Measurements from ENCODE around the gene C7orf33. TPM values are rescaled to one million over a fixed set of nuclear protein-coding genes. Genes with fewer than 3 reads are reported as not detected.

C7orf33 gene
- total RNA-seq, 1 experiment from 2014 or later: not detected

DNA sequence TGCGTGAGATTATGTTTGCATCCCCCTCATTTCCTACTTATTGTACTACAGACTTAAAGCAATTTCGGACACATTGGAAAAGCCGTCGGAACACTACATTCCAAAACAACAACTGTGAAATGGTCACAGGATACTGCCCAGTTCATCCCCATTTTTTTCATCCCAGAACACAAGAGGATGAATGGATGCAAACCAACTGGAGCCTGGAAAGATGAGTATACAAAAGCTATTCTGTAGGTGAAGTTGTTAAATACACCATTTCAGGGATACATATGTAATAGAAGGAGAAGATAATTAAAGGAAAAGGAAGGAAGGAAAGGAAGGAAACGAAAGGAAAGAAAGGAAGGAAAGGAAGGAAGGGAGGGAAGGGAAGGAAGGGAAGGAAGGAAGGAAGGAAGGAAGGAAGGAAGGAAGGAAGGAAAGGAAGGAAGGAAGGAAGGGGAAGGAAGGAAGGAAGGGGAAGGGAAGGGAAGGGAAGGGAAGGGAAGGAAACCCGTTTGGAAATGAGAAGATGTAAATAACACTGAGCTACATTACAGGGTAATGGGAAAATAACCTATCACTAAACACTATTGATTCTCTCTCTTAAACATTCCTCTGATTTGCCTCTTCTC is 48.6 kb upstream of the C7orf33 start (continued):
- TF ChIP-seq, protein P1, sequence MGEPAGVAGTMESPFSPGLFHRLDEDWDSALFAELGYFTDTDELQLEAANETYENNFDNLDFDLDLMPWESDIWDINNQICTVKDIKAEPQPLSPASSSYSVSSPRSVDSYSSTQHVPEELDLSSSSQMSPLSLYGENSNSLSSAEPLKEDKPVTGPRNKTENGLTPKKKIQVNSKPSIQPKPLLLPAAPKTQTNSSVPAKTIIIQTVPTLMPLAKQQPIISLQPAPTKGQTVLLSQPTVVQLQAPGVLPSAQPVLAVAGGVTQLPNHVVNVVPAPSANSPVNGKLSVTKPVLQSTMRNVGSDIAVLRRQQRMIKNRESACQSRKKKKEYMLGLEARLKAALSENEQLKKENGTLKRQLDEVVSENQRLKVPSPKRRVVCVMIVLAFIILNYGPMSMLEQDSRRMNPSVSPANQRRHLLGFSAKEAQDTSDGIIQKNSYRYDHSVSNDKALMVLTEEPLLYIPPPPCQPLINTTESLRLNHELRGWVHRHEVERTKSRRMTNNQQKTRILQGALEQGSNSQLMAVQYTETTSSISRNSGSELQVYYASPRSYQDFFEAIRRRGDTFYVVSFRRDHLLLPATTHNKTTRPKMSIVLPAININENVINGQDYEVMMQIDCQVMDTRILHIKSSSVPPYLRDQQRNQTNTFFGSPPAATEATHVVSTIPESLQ (CRISPR knock-in tag; IDR thresholded peaks at IDR 0.05): no peak

DNA sequence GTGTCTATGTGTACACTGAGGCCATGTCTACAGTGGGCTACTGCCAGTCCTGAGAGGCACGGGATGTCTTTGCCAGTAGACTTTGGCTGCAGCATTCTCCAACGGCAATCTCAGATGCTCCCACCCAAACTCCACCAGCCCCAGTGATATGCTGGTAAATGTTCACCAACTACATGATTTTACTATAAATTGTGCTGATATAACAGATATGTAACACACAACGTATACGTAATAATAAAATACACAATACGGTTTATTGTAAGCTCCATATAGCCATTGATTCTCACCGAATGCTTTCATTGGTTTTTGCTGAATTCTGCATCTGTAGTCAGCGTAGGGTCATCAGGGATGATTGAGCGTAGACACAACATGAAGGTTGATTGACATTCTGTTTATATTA is 47.3 kb upstream of the C7orf33 start:
- ChIA-PET POLR2A (no interaction called here), CTCF (interaction anchor here (0.5 to 1.5 kb wide), 2 partner anchors 85 to 385 kb away, joined by 3 to 4 read pairs; no protein-coding TSS in a partner anchor)
- DNase-seq (ENCODE audit: low spot score) (no peak), ATAC-seq (no peak)
- Mint-ChIP-seq H3K27me3 (ENCODE audit: low read depth) (no peaks in the 10 kb centered on the region), H3K4me1 (no peaks in the 10 kb centered on the region), H3K9me3 (0 out of 2 replicates have a peak, but pooled peaks cover 4% of the 10 kb centered on the region), H3K27ac (no peak overlapping the region), H3K36me3 (no peaks in the 10 kb centered on the region), H3K4me3 (no peak overlapping the region)
- TF ChIP-seq SMAD4 (CRISPR knock-in tag; IDR thresholded peaks at IDR 0.05) (no peak), AR (CRISPR knock-in tag; IDR thresholded peaks at IDR 0.05) (no peak), ZSCAN18 (CRISPR knock-in tag; IDR thresholded peaks at IDR 0.05) (no peak)

GRCh38 chr7:148545172-148545571 is 45.4 kb upstream of the C7orf33 start:
- Mint-ChIP-seq H3K4me1 (no peaks in the 10 kb centered on the region), H3K27ac (no peak overlapping the region), H3K36me3 (no peaks in the 10 kb centered on the region), H3K27me3 (ENCODE audit: low read depth) (no peaks in the 10 kb centered on the region), H3K4me3 (no peak overlapping the region), H3K9me3 (0 out of 2 replicates have a peak, but pooled peaks cover 4% of the 10 kb centered on the region)
- no peak for ATAC-seq
- DNase-seq (ENCODE audit: low spot score): no peak
- ChIA-PET POLR2A (no interaction called here), CTCF (no interaction called here)
- TF ChIP-seq ERG (CRISPR knock-in tag; IDR thresholded peaks at IDR 0.05) (no peak), ZBTB43 (CRISPR knock-in tag; IDR thresholded peaks at IDR 0.05) (no peak), ZNF532 (CRISPR knock-in tag; IDR thresholded peaks at IDR 0.05; ENCODE audit: borderline replicate concordance) (no peak), IRF1 (CRISPR knock-in tag; IDR thresholded peaks at IDR 0.05) (no peak)
- TF ChIP-seq, protein P2, sequence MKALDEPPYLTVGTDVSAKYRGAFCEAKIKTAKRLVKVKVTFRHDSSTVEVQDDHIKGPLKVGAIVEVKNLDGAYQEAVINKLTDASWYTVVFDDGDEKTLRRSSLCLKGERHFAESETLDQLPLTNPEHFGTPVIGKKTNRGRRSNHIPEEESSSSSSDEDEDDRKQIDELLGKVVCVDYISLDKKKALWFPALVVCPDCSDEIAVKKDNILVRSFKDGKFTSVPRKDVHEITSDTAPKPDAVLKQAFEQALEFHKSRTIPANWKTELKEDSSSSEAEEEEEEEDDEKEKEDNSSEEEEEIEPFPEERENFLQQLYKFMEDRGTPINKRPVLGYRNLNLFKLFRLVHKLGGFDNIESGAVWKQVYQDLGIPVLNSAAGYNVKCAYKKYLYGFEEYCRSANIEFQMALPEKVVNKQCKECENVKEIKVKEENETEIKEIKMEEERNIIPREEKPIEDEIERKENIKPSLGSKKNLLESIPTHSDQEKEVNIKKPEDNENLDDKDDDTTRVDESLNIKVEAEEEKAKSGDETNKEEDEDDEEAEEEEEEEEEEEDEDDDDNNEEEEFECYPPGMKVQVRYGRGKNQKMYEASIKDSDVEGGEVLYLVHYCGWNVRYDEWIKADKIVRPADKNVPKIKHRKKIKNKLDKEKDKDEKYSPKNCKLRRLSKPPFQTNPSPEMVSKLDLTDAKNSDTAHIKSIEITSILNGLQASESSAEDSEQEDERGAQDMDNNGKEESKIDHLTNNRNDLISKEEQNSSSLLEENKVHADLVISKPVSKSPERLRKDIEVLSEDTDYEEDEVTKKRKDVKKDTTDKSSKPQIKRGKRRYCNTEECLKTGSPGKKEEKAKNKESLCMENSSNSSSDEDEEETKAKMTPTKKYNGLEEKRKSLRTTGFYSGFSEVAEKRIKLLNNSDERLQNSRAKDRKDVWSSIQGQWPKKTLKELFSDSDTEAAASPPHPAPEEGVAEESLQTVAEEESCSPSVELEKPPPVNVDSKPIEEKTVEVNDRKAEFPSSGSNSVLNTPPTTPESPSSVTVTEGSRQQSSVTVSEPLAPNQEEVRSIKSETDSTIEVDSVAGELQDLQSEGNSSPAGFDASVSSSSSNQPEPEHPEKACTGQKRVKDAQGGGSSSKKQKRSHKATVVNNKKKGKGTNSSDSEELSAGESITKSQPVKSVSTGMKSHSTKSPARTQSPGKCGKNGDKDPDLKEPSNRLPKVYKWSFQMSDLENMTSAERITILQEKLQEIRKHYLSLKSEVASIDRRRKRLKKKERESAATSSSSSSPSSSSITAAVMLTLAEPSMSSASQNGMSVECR (CRISPR knock-in tag; IDR thresholded peaks at IDR 0.05; ENCODE audit: borderline replicate concordance): no peak
- TF ChIP-seq, protein P3, sequence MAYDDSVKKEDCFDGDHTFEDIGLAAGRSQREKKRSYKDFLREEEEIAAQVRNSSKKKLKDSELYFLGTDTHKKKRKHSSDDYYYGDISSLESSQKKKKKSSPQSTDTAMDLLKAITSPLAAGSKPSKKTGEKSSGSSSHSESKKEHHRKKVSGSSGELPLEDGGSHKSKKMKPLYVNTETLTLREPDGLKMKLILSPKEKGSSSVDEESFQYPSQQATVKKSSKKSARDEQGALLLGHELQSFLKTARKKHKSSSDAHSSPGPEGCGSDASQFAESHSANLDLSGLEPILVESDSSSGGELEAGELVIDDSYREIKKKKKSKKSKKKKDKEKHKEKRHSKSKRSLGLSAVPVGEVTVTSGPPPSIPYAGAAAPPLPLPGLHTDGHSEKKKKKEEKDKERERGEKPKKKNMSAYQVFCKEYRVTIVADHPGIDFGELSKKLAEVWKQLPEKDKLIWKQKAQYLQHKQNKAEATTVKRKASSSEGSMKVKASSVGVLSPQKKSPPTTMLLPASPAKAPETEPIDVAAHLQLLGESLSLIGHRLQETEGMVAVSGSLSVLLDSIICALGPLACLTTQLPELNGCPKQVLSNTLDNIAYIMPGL (CRISPR knock-in tag; IDR thresholded peaks at IDR 0.05): no peak
